SK-N-DZ (cell line): Measurements from ENCODE around the gene RPL18A.
"Not testable (repeated sequence)": the region's sequence is repeated elsewhere in the genome, so short reads cannot be mapped to it uniquely, and the experiment has no call there.

Source experiments
- DNase-seq: peaks from one replicate; pipeline ENCODE4 v3.0.0-alpha.2; 2015; ENCODE audit warnings: low spot score

RPL18A gene

GRCh38 chr19:17866312-17866963 is 6.7 kb downstream of the RPL18A start:
- DNase-seq: no peak

- no peak for DNase-seq
These were observed 7.3 kb downstream of the RPL18A start for GRCh38 chr19:17866964-17867486.

- no peak for DNase-seq
These were observed 9.0 kb downstream of the RPL18A start for GRCh38 chr19:17868669-17869068.

GRCh38 chr19:17869114-17869608 is 9.5 kb downstream of the RPL18A start:
- no peak for DNase-seq

GRCh38 chr19:17871032-17871877 is 11.5 kb downstream of the RPL18A start:
- DNase-seq: no peak

GRCh38 chr19:17871878-17872250 is 12.2 kb downstream of the RPL18A start, which contains the start of gene SLC5A5:
Gene SLC5A5 (plus strand): TSS chr19:17871945. CDS start chr19:17872320, 375 bp downstream.
- no peak for DNase-seq

GRCh38 chr19:17872251-17873001 is 12.7 kb downstream of the RPL18A start:
- no peak for DNase-seq

GRCh38 chr19:17873786-17874757 is 14.4 kb downstream of the RPL18A start:
- peak; percentile 50 for DNase-seq

- DNase-seq: no peak
These were observed 15.0 kb downstream of the RPL18A start for GRCh38 chr19:17874758-17875135.

- DNase-seq: no peak
These were observed 18.0 kb downstream of the RPL18A start for GRCh38 chr19:17877696-17878095.

GRCh38 chr19:17879466-17879865 is 19.8 kb downstream of the RPL18A start:
- DNase-seq: no peak

GRCh38 chr19:17881701-17882100 is 22.0 kb downstream of the RPL18A start:
- DNase-seq: no peak

- no peak for DNase-seq
These were observed 24.1 kb downstream of the RPL18A start for GRCh38 chr19:17883627-17884410.

- DNase-seq: no peak
These were observed 26.8 kb downstream of the RPL18A start for GRCh38 chr19:17886515-17886914.

- DNase-seq: not testable (repeated sequence)
These were observed 27.5 kb downstream of the RPL18A start for GRCh38 chr19:17887221-17887620.

- DNase-seq: no peak
These were observed 28.6 kb downstream of the RPL18A start for GRCh38 chr19:17888260-17888659.

GRCh38 chr19:17889609-17890214 is 30.0 kb downstream of the RPL18A start:
- no peak for DNase-seq

GRCh38 chr19:17893766-17894165 is 34.1 kb downstream of the RPL18A start:
- DNase-seq: no peak

GRCh38 chr19:17902701-17903100 is 43.0 kb downstream of the RPL18A start:
- DNase-seq: no peak
